ENCODE data around the gene PLK3.

Gene PLK3

DNA sequence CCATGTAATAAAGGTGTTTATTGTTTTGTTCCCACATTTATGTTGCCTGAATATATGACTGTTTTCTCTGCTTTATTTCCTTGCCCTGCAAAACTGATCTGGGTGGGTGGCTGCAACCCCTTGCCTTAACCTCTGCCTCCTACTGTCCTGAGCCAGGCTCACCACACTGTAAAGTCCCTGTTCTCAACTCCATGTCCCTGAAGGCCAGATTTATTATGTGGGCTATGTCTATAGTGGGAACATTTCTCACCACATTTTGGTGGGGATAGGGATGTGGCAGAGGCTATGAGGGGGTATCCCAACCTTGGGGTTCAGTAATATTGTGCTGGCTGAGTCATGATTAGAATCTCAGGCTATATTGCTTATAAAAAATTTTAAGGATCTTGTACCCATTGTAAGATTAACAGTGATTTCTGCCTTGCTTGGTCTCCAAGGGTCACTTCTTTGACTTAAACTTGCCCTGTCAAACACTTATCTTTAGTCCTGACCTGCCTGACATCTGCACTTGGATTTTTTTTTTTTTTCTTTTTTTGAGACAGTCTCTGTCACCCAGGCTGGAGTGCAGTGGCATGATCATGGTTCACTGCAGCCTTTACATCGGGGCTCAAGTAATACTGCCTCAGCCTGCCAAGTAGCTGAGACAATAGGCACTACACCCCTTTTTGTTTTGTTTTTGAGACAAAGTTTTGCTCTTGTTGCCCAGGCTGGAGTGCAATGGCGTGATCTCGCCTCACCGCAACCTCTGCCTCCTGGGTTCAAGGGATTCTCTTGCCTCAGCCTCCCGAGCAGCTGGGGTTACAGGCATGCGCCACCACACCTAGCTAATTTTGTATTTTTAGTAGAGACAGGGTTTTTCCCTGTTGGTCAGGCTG is 21.2 kb upstream of the PLK3 start:
- 92 to 96% methylated on average over 6 of the region's 6 CpGs for WGBS, 2 experiments (ENCODE audit: insufficient coverage in 2 of 2)
- no peaks in the 10 kb centered on the region for H3K9me3 ChIP-seq (ENCODE audit: control insufficient read depth, low read length)
- no peak overlapping the region for H3K27ac ChIP-seq (ENCODE audit: low read depth, low read length, severe bottlenecking)
- peaks cover 60% of the 10 kb centered on the region for H3K36me3 ChIP-seq (ENCODE audit: control insufficient read depth, insufficient read depth, low read length)
- no peak overlapping the region for H3K4me3 ChIP-seq (ENCODE audit: extremely low read depth, insufficient read depth, low read length, poor library complexity, severe bottlenecking)
- peaks cover 19% of the 10 kb centered on the region for H3K4me1 ChIP-seq (ENCODE audit: control insufficient read depth, insufficient read depth, low read length, poor library complexity, severe bottlenecking)

DNA sequence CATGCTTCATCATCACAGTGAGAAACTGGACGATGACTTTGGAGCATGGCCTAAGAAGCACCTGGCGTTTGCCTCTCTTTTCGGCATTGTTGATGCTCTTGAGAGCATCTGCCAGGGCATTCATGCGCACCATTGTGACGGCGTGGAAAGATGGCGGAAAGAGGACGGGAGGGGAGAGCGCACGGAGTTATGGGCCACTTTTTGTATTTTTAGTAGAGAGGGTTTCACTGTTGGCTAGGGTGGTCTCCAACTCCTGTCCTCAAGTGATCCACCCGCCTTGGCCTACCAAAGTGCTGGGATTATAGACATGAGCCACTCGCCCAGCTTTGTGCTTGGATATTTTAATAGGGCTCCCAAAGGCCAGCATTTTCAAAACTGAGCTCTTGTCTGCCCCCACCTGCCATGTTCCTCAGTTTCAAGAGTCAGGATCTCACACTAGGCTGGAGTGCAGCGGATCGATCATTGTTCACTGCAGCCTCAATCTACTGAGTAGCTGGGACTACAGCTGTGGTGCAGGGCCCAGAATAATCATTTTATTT is 19.5 kb upstream of the PLK3 start:
- Histone ChIP-seq H3K4me3 (ENCODE audit: extremely low read depth, insufficient read depth, low read length, poor library complexity, severe bottlenecking) (no peak overlapping the region), H3K9me3 (ENCODE audit: control insufficient read depth, low read length) (no peaks in the 10 kb centered on the region), H3K27ac (ENCODE audit: low read depth, low read length, severe bottlenecking) (no peak overlapping the region), H3K4me1 (ENCODE audit: control insufficient read depth, insufficient read depth, low read length, poor library complexity, severe bottlenecking) (peaks cover 22% of the 10 kb centered on the region), H3K36me3 (ENCODE audit: control insufficient read depth, insufficient read depth, low read length) (peaks cover 60% of the 10 kb centered on the region)
- WGBS, 2 experiments (ENCODE audit: insufficient coverage in 2 of 2) = 97 to 98% methylated on average over 12 to 14 of the region's 14 CpGs

DNA sequence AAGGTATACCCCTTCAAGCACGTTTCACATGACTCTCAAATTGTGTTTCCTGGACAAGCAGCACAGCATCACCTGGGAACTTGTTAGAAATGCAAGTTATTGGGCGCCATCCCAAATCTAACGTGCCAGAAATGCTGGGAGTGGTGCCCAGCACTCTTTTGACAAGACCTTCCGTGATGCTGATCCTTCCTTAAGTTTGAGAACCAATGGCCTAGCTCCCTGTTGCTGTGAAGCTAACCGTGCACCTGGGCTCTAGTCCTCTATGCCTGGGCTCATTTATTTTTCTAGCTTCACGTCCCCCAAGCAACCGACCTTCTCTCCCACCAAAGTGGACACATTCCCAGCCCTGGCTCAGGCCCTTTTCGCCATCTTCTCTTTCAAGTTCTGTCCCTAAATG is 16.5 kb upstream of the PLK3 start:
- Histone ChIP-seq H3K4me3 (ENCODE audit: extremely low read depth, insufficient read depth, low read length, poor library complexity, severe bottlenecking) (peak overlapping the region; percentile 24), H3K36me3 (ENCODE audit: control insufficient read depth, insufficient read depth, low read length) (peaks cover 31% of the 10 kb centered on the region), H3K27ac (ENCODE audit: low read depth, low read length, severe bottlenecking) (no peak overlapping the region), H3K4me1 (ENCODE audit: control insufficient read depth, insufficient read depth, low read length, poor library complexity, severe bottlenecking) (peaks cover 13% of the 10 kb centered on the region), H3K9me3 (ENCODE audit: control insufficient read depth, low read length) (no peaks in the 10 kb centered on the region)
- WGBS, 2 experiments (ENCODE audit: insufficient coverage in 2 of 2) = 75 to 82% methylated on average over 7 to 8 of the region's 8 CpGs

GRCh38 chr1:44784094-44785028 is 15.8 kb upstream of the PLK3 start:
- 13 to 19% methylated on average over 62 to 66 of the region's 71 CpGs for WGBS, 2 experiments (ENCODE audit: insufficient coverage in 2 of 2)
- no peaks in the 10 kb centered on the region for H3K9me3 ChIP-seq (ENCODE audit: control insufficient read depth, low read length)
- peaks cover 12% of the 10 kb centered on the region for H3K4me1 ChIP-seq (ENCODE audit: control insufficient read depth, insufficient read depth, low read length, poor library complexity, severe bottlenecking)
- peaks cover 24% of the 10 kb centered on the region for H3K36me3 ChIP-seq (ENCODE audit: control insufficient read depth, insufficient read depth, low read length)
- H3K27ac ChIP-seq (ENCODE audit: low read depth, low read length, severe bottlenecking) = no peak overlapping the region
- peak overlapping the region; percentile 24 for H3K4me3 ChIP-seq (ENCODE audit: extremely low read depth, insufficient read depth, low read length, poor library complexity, severe bottlenecking)

DNA sequence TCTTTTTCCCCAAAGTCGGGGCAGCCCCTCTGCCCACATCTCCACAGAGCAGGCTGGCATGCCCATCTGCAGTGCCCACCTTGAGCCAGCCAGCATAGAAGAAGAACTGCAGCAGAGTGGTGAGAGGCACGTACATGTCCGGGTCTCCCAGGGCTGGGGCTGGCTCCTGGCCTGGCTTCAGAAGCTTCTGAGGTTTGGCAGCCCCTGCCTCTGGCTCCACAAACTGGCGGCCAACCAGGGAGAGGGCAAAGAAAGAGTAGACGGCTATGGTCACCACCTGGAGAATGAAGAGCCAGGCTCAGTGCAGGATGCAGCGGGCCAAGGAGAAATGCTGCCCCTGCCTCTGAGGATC is 15.2 kb upstream of the PLK3 start:
- Histone ChIP-seq H3K27ac (ENCODE audit: low read depth, low read length, severe bottlenecking) (no peak overlapping the region), H3K4me1 (ENCODE audit: control insufficient read depth, insufficient read depth, low read length, poor library complexity, severe bottlenecking) (peaks cover 12% of the 10 kb centered on the region), H3K4me3 (ENCODE audit: extremely low read depth, insufficient read depth, low read length, poor library complexity, severe bottlenecking) (no peak overlapping the region), H3K36me3 (ENCODE audit: control insufficient read depth, insufficient read depth, low read length) (peaks cover 19% of the 10 kb centered on the region), H3K9me3 (ENCODE audit: control insufficient read depth, low read length) (no peaks in the 10 kb centered on the region)
- WGBS, 2 experiments (ENCODE audit: insufficient coverage in 2 of 2) = 91 to 93% methylated on average over 6 of the region's 6 CpGs

DNA sequence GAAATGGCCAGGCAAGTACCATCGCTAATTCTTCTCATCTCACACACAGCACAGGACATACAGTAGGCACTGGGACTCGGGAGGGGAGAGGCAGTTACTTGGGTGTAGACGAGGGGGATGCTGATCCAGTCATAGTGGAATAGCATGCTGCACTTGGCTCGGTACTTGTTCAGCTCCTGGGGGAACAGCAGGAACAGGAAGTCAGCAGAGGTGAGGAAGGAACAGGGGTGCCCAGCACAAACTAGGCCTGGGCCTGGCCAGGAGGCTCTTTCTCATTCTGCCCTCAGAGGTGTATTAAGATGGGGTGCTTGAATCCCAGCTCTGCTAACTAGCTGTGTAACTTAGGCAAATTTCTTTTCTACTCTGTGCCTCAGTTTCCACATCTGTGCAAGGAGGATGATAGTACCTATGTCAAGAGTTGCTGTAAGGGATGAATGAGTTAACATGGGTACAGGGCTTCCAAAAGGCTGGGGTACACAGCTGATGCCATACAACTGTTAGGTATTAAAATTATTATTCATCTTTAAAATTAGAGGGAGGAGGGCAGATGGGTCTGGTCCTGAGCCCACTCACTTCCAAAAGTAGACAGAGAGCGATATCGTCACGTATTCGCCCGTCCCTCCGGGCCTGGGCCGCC is 14.6 kb upstream of the PLK3 start:
- Histone ChIP-seq H3K4me1 (ENCODE audit: control insufficient read depth, insufficient read depth, low read length, poor library complexity, severe bottlenecking) (peaks cover 12% of the 10 kb centered on the region), H3K9me3 (ENCODE audit: control insufficient read depth, low read length) (no peaks in the 10 kb centered on the region), H3K4me3 (ENCODE audit: extremely low read depth, insufficient read depth, low read length, poor library complexity, severe bottlenecking) (no peak overlapping the region), H3K36me3 (ENCODE audit: control insufficient read depth, insufficient read depth, low read length) (peaks cover 12% of the 10 kb centered on the region), H3K27ac (ENCODE audit: low read depth, low read length, severe bottlenecking) (no peak overlapping the region)
- 19 to 38% methylated on average over 8 to 10 of the region's 11 CpGs for WGBS, 2 experiments (ENCODE audit: insufficient coverage in 2 of 2)

GRCh38 chr1:44786138-44786840 is 13.9 kb upstream of the PLK3 start:
- Histone ChIP-seq H3K4me1 (ENCODE audit: control insufficient read depth, insufficient read depth, low read length, poor library complexity, severe bottlenecking) (peaks cover 12% of the 10 kb centered on the region), H3K4me3 (ENCODE audit: extremely low read depth, insufficient read depth, low read length, poor library complexity, severe bottlenecking) (peak overlapping the region; percentile 18), H3K27ac (ENCODE audit: low read depth, low read length, severe bottlenecking) (no peak overlapping the region), H3K9me3 (ENCODE audit: control insufficient read depth, low read length) (no peaks in the 10 kb centered on the region), H3K36me3 (ENCODE audit: control insufficient read depth, insufficient read depth, low read length) (peaks cover 6% of the 10 kb centered on the region)
- WGBS, 2 experiments (ENCODE audit: insufficient coverage in 2 of 2) = 11 to 12% methylated on average over 47 to 49 of the region's 49 CpGs

DNA sequence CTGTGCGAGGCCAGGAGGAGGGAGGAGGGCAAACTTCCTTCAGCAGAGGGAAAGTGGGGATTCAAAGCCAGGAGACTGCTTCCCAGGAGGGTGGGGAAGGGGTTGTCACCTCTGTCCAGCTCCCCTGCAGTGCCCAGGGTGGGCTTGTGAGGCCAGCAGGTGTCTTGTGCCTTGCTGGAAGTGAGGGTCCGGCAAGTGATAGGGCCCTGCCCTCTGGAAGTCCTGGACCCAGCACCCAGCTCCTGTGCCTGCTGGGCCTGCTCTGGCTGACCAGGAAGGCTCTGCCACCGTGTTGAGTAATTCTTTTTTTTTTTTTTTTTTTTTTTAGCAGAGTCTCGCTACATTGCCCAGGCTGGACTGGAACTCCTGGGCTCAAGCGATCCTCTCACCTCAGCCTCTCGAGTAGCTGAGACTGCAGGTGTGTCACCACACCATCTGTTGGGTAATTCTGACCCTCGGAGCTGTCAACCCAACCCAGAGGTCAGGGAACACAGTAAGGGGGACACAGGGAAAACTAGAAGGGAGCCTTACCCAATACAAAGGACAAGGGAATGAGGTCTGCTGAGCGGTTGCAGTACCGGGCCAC is 13.2 kb upstream of the PLK3 start:
- Histone ChIP-seq H3K9me3 (ENCODE audit: control insufficient read depth, low read length) (no peaks in the 10 kb centered on the region), H3K27ac (ENCODE audit: low read depth, low read length, severe bottlenecking) (no peak overlapping the region), H3K4me3 (ENCODE audit: extremely low read depth, insufficient read depth, low read length, poor library complexity, severe bottlenecking) (no peak overlapping the region), H3K4me1 (ENCODE audit: control insufficient read depth, insufficient read depth, low read length, poor library complexity, severe bottlenecking) (peaks cover 12% of the 10 kb centered on the region), H3K36me3 (ENCODE audit: control insufficient read depth, insufficient read depth, low read length) (peaks cover 2% of the 10 kb centered on the region)
- WGBS, 2 experiments (ENCODE audit: insufficient coverage in 2 of 2) = 87 to 90% methylated on average over 8 to 9 of the region's 9 CpGs

GRCh38 chr1:44787506-44787905 is 12.7 kb upstream of the PLK3 start:
- Histone ChIP-seq H3K27ac (ENCODE audit: low read depth, low read length, severe bottlenecking) (no peak overlapping the region), H3K9me3 (ENCODE audit: control insufficient read depth, low read length) (no peaks in the 10 kb centered on the region), H3K36me3 (ENCODE audit: control insufficient read depth, insufficient read depth, low read length) (no peaks in the 10 kb centered on the region), H3K4me1 (ENCODE audit: control insufficient read depth, insufficient read depth, low read length, poor library complexity, severe bottlenecking) (peaks cover 12% of the 10 kb centered on the region), H3K4me3 (ENCODE audit: extremely low read depth, insufficient read depth, low read length, poor library complexity, severe bottlenecking) (no peak overlapping the region)
- 88 to 100% methylated on average over 7 of the region's 10 CpGs for WGBS, 2 experiments (ENCODE audit: insufficient coverage in 2 of 2)

Measured in mesodermal cell (in vitro differentiated cells).